ENCODE results near the gene BLTP1.

Gene BLTP1

GRCh38 chr4:122131562-122132157 is 20.5 kb upstream of the BLTP1 start:
- H3K27me3 ChIP-seq (ENCODE audit: control insufficient read depth in 1 of 2, insufficient read depth in 2 of 2, low read length in 2 of 2) = no peaks in the 10 kb centered on the region
- no peak overlapping the region for H3K9ac ChIP-seq (ENCODE audit: low read length in 2 of 2)
- H3K9me3 ChIP-seq (ENCODE audit: control insufficient read depth in 2 of 2, low read length in 2 of 2) = peaks cover 0 to 2% of the 10 kb centered on the region in 2 donors
- no peaks in the 10 kb centered on the region for H3K36me3 ChIP-seq (ENCODE audit: control insufficient read depth in 2 of 2, insufficient read depth in 2 of 2, low read length in 2 of 2)
- no peaks in the 10 kb centered on the region for H3K4me1 ChIP-seq (ENCODE audit: control insufficient read depth, insufficient read depth, low read length)
- H3K4me3 ChIP-seq (ENCODE audit: low read length in 2 of 2) = no peak overlapping the region
- no peak overlapping the region for H3K27ac ChIP-seq (ENCODE audit: low read length)

- Histone ChIP-seq H3K36me3 (ENCODE audit: control insufficient read depth in 2 of 2, insufficient read depth in 2 of 2, low read length in 2 of 2) (no peaks in the 10 kb centered on the region), H3K4me3 (ENCODE audit: low read length in 2 of 2) (no peak overlapping the region), H3K9me3 (ENCODE audit: control insufficient read depth in 2 of 2, low read length in 2 of 2) (peaks cover 0 to 2% of the 10 kb centered on the region in 2 donors), H3K4me1 (ENCODE audit: control insufficient read depth, insufficient read depth, low read length) (no peaks in the 10 kb centered on the region), H3K27ac (ENCODE audit: low read length) (no peak overlapping the region), H3K27me3 (ENCODE audit: control insufficient read depth in 1 of 2, insufficient read depth in 2 of 2, low read length in 2 of 2) (no peaks in the 10 kb centered on the region), H3K9ac (ENCODE audit: low read length in 2 of 2) (no peak overlapping the region)
These were observed 19.2 kb upstream of the BLTP1 start for GRCh38 chr4:122132891-122133290.

GRCh38 chr4:122139139-122139538 is 13.0 kb upstream of the BLTP1 start:
- H3K27me3 ChIP-seq (ENCODE audit: control insufficient read depth in 1 of 2, insufficient read depth in 2 of 2, low read length in 2 of 2) = no peaks in the 10 kb centered on the region
- H3K36me3 ChIP-seq (ENCODE audit: control insufficient read depth in 2 of 2, insufficient read depth in 2 of 2, low read length in 2 of 2) = no peaks in the 10 kb centered on the region
- no peak overlapping the region for H3K9ac ChIP-seq (ENCODE audit: low read length in 2 of 2)
- no peak overlapping the region for H3K4me3 ChIP-seq (ENCODE audit: low read length in 2 of 2)
- no peak overlapping the region for H3K27ac ChIP-seq (ENCODE audit: low read length)
- no peaks in the 10 kb centered on the region for H3K9me3 ChIP-seq (ENCODE audit: control insufficient read depth in 2 of 2, low read length in 2 of 2)
- H3K4me1 ChIP-seq (ENCODE audit: control insufficient read depth, insufficient read depth, low read length) = no peaks in the 10 kb centered on the region

GRCh38 chr4:122140834-122141233 is 11.3 kb upstream of the BLTP1 start:
- Histone ChIP-seq H3K27ac (ENCODE audit: low read length) (no peak overlapping the region), H3K9ac (ENCODE audit: low read length in 2 of 2) (no peak overlapping the region), H3K4me1 (ENCODE audit: control insufficient read depth, insufficient read depth, low read length) (no peaks in the 10 kb centered on the region), H3K27me3 (ENCODE audit: control insufficient read depth in 1 of 2, insufficient read depth in 2 of 2, low read length in 2 of 2) (peaks cover 2% of the 10 kb centered on the region in 2 donors), H3K36me3 (ENCODE audit: control insufficient read depth in 2 of 2, insufficient read depth in 2 of 2, low read length in 2 of 2) (no peaks in the 10 kb centered on the region), H3K4me3 (ENCODE audit: low read length in 2 of 2) (no peak overlapping the region), H3K9me3 (ENCODE audit: control insufficient read depth in 2 of 2, low read length in 2 of 2) (no peaks in the 10 kb centered on the region)

DNA sequence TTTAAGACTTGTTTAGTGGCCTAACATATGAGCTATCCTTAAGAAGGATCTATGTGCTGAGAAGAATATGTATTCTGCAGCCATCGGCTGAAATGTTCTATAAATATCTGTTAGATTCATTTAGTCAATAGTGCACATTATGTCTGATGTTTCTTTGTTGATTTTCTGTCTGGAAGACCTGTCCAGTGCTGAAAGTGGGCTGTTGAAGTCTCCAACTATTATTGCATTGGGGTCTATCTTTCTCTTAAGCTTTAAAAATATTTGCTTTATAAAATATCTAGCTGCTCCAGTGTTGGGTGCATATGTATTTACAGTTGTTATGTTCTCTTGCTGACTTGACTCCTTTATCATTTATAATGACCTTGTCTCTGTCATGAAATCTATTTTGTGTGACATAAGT is 9.4 kb upstream of the BLTP1 start:
- H3K9me3 ChIP-seq (ENCODE audit: control insufficient read depth in 2 of 2, low read length in 2 of 2) = no peaks in the 10 kb centered on the region
- H3K36me3 ChIP-seq (ENCODE audit: control insufficient read depth in 2 of 2, insufficient read depth in 2 of 2, low read length in 2 of 2) = no peaks in the 10 kb centered on the region
- H3K4me3 ChIP-seq (ENCODE audit: low read length in 2 of 2) = no peak overlapping the region
- H3K27me3 ChIP-seq (ENCODE audit: control insufficient read depth in 1 of 2, insufficient read depth in 2 of 2, low read length in 2 of 2) = peaks cover 2 to 3% of the 10 kb centered on the region in 2 donors
- H3K9ac ChIP-seq (ENCODE audit: low read length in 2 of 2) = no peak overlapping the region
- no peaks in the 10 kb centered on the region for H3K4me1 ChIP-seq (ENCODE audit: control insufficient read depth, insufficient read depth, low read length)
- no peak overlapping the region for H3K27ac ChIP-seq (ENCODE audit: low read length)

DNA sequence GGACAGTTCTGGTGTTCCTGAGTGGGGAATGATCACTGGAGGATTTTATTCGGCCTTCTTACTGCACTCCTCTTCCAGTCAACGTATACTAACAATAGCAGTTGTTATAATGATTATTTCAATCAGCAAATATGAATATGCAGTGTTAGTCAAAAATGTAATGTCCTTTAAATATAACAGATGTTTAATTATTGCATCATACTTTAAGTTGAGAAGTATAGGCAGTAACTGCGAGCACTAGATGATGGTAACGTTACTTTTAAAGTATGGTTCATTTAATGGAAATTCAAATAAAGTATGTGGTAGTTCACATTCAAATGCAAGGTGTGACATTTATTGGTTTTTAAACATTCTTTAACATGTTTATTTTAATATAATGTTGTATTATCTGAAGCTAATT is 5.5 kb upstream of the BLTP1 start:
- Histone ChIP-seq H3K4me1 (ENCODE audit: control insufficient read depth, insufficient read depth, low read length) (no peaks in the 10 kb centered on the region), H3K9me3 (ENCODE audit: control insufficient read depth in 2 of 2, low read length in 2 of 2) (no peaks in the 10 kb centered on the region), H3K9ac (ENCODE audit: low read length in 2 of 2) (no peak overlapping the region), H3K36me3 (ENCODE audit: control insufficient read depth in 2 of 2, insufficient read depth in 2 of 2, low read length in 2 of 2) (no peaks in the 10 kb centered on the region), H3K4me3 (ENCODE audit: low read length in 2 of 2) (no peak overlapping the region), H3K27ac (ENCODE audit: low read length) (no peak overlapping the region), H3K27me3 (ENCODE audit: control insufficient read depth in 1 of 2, insufficient read depth in 2 of 2, low read length in 2 of 2) (peaks cover 2 to 3% of the 10 kb centered on the region in 2 donors)

DNA sequence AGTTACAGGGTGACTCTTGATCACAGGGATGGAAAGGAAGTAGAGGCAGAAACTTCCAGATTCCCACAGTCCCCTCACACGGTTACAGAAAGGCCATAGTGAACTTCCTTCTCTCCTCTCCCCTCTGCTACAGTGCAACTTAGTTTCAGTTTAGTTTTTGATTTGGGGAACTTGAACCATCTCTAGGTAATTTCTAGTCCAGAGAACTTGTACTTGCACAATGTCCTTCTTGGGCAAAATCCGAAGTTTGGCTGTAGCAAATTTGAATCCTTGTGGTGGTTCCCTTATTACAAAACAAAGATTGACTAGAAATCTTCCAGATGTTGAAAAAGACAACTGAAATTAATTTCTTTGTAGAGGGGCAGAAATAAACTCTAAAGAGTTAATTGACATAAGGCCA is 1.2 kb upstream of the BLTP1 start:
- Histone ChIP-seq H3K9me3 (ENCODE audit: control insufficient read depth in 2 of 2, low read length in 2 of 2) (no peaks in the 10 kb centered on the region), H3K4me1 (ENCODE audit: control insufficient read depth, insufficient read depth, low read length) (peaks cover 4% of the 10 kb centered on the region), H3K27me3 (ENCODE audit: control insufficient read depth in 1 of 2, insufficient read depth in 2 of 2, low read length in 2 of 2) (no peaks in the 10 kb centered on the region), H3K27ac (ENCODE audit: low read length) (no peak overlapping the region), H3K9ac (ENCODE audit: low read length in 2 of 2) (no peak overlapping the region), H3K4me3 (ENCODE audit: low read length in 2 of 2) (peak overlapping the region; percentile 91 to 92), H3K36me3 (ENCODE audit: control insufficient read depth in 2 of 2, insufficient read depth in 2 of 2, low read length in 2 of 2) (peaks cover 0 to 3% of the 10 kb centered on the region in 2 donors)

DNA sequence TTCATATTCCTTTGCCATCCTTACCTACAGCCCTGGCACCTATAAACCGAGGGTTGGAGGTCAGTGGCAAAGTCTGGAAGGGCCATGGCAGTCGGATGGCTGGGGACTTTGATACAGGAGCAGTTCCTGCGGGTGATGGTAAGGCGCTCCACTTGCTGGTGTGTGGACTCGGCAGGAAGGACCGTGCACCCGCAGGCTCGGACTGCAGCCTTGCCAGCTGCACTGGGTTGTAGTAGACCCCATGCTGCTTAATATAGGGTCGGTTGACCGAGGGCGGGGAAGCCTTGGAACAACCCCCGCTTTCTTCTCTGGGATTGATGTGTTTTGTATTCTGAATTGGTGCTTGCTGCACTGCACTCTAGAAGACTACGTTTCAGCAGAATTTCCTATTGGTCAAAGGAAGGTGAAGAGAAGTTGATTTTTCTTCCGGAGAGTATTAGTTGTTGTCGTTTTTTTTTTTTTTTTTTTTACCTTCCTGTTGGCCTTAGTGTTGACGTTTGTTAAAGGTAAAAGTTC is 638 bp downstream of the BLTP1 start:
- Histone ChIP-seq H3K4me1 (ENCODE audit: control insufficient read depth, insufficient read depth, low read length) (peaks cover 4% of the 10 kb centered on the region), H3K9ac (ENCODE audit: low read length in 2 of 2) (peak overlapping the region; percentile 91 to 96), H3K27me3 (ENCODE audit: control insufficient read depth in 1 of 2, insufficient read depth in 2 of 2, low read length in 2 of 2) (no peaks in the 10 kb centered on the region), H3K9me3 (ENCODE audit: control insufficient read depth in 2 of 2, low read length in 2 of 2) (no peaks in the 10 kb centered on the region), H3K36me3 (ENCODE audit: control insufficient read depth in 2 of 2, insufficient read depth in 2 of 2, low read length in 2 of 2) (peaks cover 4 to 5% of the 10 kb centered on the region in 2 donors), H3K4me3 (ENCODE audit: low read length in 2 of 2) (peak overlapping the region; percentile 91 to 92), H3K27ac (ENCODE audit: low read length) (peak overlapping the region; percentile 72)

DNA sequence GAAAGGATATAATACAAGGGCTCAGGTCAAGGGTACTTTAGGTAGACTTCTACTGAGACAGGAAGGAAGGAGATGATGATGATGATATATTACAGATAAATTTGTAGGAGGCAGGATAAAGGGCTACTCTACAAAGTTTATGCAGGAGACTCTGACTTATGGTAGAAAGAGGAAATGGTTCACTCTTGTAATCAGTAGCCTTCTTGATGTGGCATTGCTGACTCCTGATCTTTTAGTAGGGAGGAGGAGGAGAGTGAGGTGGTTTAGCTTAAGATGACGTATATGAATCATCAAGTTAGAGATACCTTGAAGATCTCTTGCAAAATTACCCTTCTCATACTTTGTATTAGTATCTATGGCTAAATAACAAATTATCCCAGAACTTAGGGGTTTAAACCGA is 4.7 kb downstream of the BLTP1 start:
- Histone ChIP-seq H3K36me3 (ENCODE audit: control insufficient read depth in 2 of 2, insufficient read depth in 2 of 2, low read length in 2 of 2) (peaks cover 4 to 5% of the 10 kb centered on the region in 2 donors), H3K4me1 (ENCODE audit: control insufficient read depth, insufficient read depth, low read length) (peaks cover 4% of the 10 kb centered on the region), H3K9me3 (ENCODE audit: control insufficient read depth in 2 of 2, low read length in 2 of 2) (no peaks in the 10 kb centered on the region), H3K27ac (ENCODE audit: low read length) (no peak overlapping the region), H3K4me3 (ENCODE audit: low read length in 2 of 2) (no peak overlapping the region), H3K9ac (ENCODE audit: low read length in 2 of 2) (no peak overlapping the region), H3K27me3 (ENCODE audit: control insufficient read depth in 1 of 2, insufficient read depth in 2 of 2, low read length in 2 of 2) (no peaks in the 10 kb centered on the region)

- no peak overlapping the region for H3K9ac ChIP-seq (ENCODE audit: low read length in 2 of 2)
- H3K9me3 ChIP-seq (ENCODE audit: control insufficient read depth in 2 of 2, low read length in 2 of 2) = no peaks in the 10 kb centered on the region
- no peaks in the 10 kb centered on the region for H3K4me1 ChIP-seq (ENCODE audit: control insufficient read depth, insufficient read depth, low read length)
- no peak overlapping the region for H3K27ac ChIP-seq (ENCODE audit: low read length)
- peaks cover 0 to 4% of the 10 kb centered on the region in 2 donors for H3K36me3 ChIP-seq (ENCODE audit: control insufficient read depth in 2 of 2, insufficient read depth in 2 of 2, low read length in 2 of 2)
- no peak overlapping the region for H3K4me3 ChIP-seq (ENCODE audit: low read length in 2 of 2)
- H3K27me3 ChIP-seq (ENCODE audit: control insufficient read depth in 1 of 2, insufficient read depth in 2 of 2, low read length in 2 of 2) = no peaks in the 10 kb centered on the region
These were observed 11.2 kb downstream of the BLTP1 start for GRCh38 chr4:122163301-122163700.

- Histone ChIP-seq H3K4me3 (ENCODE audit: low read length in 2 of 2) (no peak overlapping the region), H3K27ac (ENCODE audit: low read length) (no peak overlapping the region)
These were observed 11.6 kb downstream of the BLTP1 start for GRCh38 chr4:122163767-122164166.

More at GRCh38 chr4:122163767-122164166, 11.6 kb downstream of the BLTP1 start:
- no peak overlapping the region for H3K9ac ChIP-seq (ENCODE audit: low read length in 2 of 2)
- H3K27me3 ChIP-seq (ENCODE audit: control insufficient read depth in 1 of 2, insufficient read depth in 2 of 2, low read length in 2 of 2) = no peaks in the 10 kb centered on the region
- H3K4me1 ChIP-seq (ENCODE audit: control insufficient read depth, insufficient read depth, low read length) = no peaks in the 10 kb centered on the region
- peaks cover 0 to 4% of the 10 kb centered on the region in 2 donors for H3K36me3 ChIP-seq (ENCODE audit: control insufficient read depth in 2 of 2, insufficient read depth in 2 of 2, low read length in 2 of 2)
- no peaks in the 10 kb centered on the region for H3K9me3 ChIP-seq (ENCODE audit: control insufficient read depth in 2 of 2, low read length in 2 of 2)
